Common myeloid progenitor, CD34-positive (primary cell): ENCODE measurements around the gene AGBL1.

Experiments
- CTCF ChIA-PET: fragments of 350-600 bp; sonication (Branson Sonifier 250); formaldehyde crosslinking; loops from one replicate; lab custom pipeline; 2021; ENCODE audit warnings: antibody characterized with exemption; lab: Charles Lee
- POLR2A ChIA-PET: fragments of 350-600 bp; sonication (Branson Sonifier 250); formaldehyde crosslinking; loops from one replicate; lab custom pipeline; 2021; ENCODE audit warnings: antibody characterized with exemption; lab: Charles Lee
- DNase-seq, 3 donors: peaks; one replicate each; pipeline versions ENCODE4 v3.0.0 to v3.0.0-alpha.2; 2013
- H3K27ac ChIP-seq, 2 experiments: 1 replicate in 1 of 2; 2 replicates in 1 of 2; pipeline ENCODE4 v1.7.0; 2013; ENCODE audit warnings: inconsistent platforms in 2 of 2, low read length in 2 of 2, mild to moderate bottlenecking in 2 of 2, low read depth in 1 of 2, moderate library complexity in 1 of 2; ENCODE audit not compliant: severe bottlenecking in 2 of 2, insufficient read depth in 1 of 2, poor library complexity in 1 of 2
- H3K27me3 ChIP-seq, 5 experiments: replicated peaks in 2 of 5; 1 replicate in 3 of 5; 2 replicates in 2 of 5; pipeline versions ENCODE4 v1.6.1 to v1.7.0; 2013; ENCODE audit warnings: low read length in 4 of 5, mild to moderate bottlenecking in 2 of 5, moderate library complexity in 2 of 5, inconsistent platforms in 1 of 5; ENCODE audit not compliant: insufficient read depth in 5 of 5, control insufficient read depth in 4 of 5
- H3K36me3 ChIP-seq, 4 experiments: 1 replicate in 2 of 4; 2 replicates in 2 of 4; pipeline versions ENCODE4 v1.6.1 to v1.7.0; 2013; ENCODE audit warnings: low read length in 3 of 4, control low read depth in 1 of 4, mild to moderate bottlenecking in 1 of 4; ENCODE audit not compliant: control insufficient read depth in 4 of 4, insufficient read depth in 4 of 4
- H3K4me1 ChIP-seq, 4 experiments: 1 replicate in 3 of 4; 2 replicates in 1 of 4; pipeline versions ENCODE4 v1.6.1 to v1.7.1; 2013; ENCODE audit warnings: low read length in 3 of 4, mild to moderate bottlenecking in 3 of 4, control low read depth in 1 of 4, inconsistent platforms in 1 of 4, moderate library complexity in 1 of 4; ENCODE audit not compliant: control insufficient read depth in 4 of 4, insufficient read depth in 4 of 4; ENCODE audit errors: control extremely low read depth in 1 of 4
- H3K4me3 ChIP-seq, 7 experiments: 1 replicate in 4 of 7; 2 replicates in 3 of 7; pipeline versions ENCODE4 v1.5.1 to v1.7.0; 2013; ENCODE audit warnings: mild to moderate bottlenecking in 7 of 7, low read length in 6 of 7, moderate library complexity in 6 of 7, inconsistent platforms in 2 of 7, low read depth in 2 of 7, control low read depth in 1 of 7; ENCODE audit not compliant: insufficient read depth in 4 of 7, control insufficient read depth in 1 of 7; ENCODE audit errors: extremely low read depth in 1 of 7
- H3K9me3 ChIP-seq, 5 experiments: 1 replicate in 4 of 5; 2 replicates in 1 of 5; pipeline versions ENCODE4 v1.6.1 to v1.7.1; 2013; ENCODE audit warnings: low read length in 4 of 5, mild to moderate bottlenecking in 2 of 5, inconsistent platforms in 1 of 5, low read depth in 1 of 5, moderate library complexity in 1 of 5; ENCODE audit not compliant: control insufficient read depth in 4 of 5, insufficient read depth in 2 of 5; ENCODE audit errors: control extremely low read depth in 1 of 5
- WGBS: methylation state at CpG from one replicate; pipeline ENCODE4 v1.1.5; 2013; ENCODE audit not compliant: insufficient coverage; 5-methylcytosine and 5-hydroxymethylcytosine counted together

The AGBL1 gene

GRCh38 chr15:86162641-86163040 lies 83.0 kb downstream of the AGBL1 start:
- POLR2A ChIA-PET, result no interaction called here
- H3K4me1 ChIP-seq, result no peaks in the 10 kb centered on the region
- H3K27ac ChIP-seq, result no peak overlapping the region
- WGBS, result 100% methylated on average over 1 of the region's 2 CpGs
- CTCF ChIA-PET, result no interaction called here
- H3K27me3 ChIP-seq, result no peaks in the 10 kb centered on the region
- H3K36me3 ChIP-seq, result no peaks in the 10 kb centered on the region
- H3K9me3 ChIP-seq, result no peaks in the 10 kb centered on the region
- no peak for DNase-seq
- H3K4me3 ChIP-seq, result no peak overlapping the region

GRCh38 chr15:86163816-86164215 lies 84.1 kb downstream of the AGBL1 start:
- Histone ChIP-seq H3K4me1 (no peaks in the 10 kb centered on the region), H3K9me3 (no peaks in the 10 kb centered on the region), H3K27ac (no peak overlapping the region), H3K27me3 (no peaks in the 10 kb centered on the region), H3K4me3 (no peak overlapping the region), H3K36me3 (no peaks in the 10 kb centered on the region)
- ChIA-PET POLR2A (no interaction called here), CTCF (no interaction called here)
- WGBS, result 75% methylated on average over 2 of the region's 2 CpGs
- DNase-seq, result no peak

DNA sequence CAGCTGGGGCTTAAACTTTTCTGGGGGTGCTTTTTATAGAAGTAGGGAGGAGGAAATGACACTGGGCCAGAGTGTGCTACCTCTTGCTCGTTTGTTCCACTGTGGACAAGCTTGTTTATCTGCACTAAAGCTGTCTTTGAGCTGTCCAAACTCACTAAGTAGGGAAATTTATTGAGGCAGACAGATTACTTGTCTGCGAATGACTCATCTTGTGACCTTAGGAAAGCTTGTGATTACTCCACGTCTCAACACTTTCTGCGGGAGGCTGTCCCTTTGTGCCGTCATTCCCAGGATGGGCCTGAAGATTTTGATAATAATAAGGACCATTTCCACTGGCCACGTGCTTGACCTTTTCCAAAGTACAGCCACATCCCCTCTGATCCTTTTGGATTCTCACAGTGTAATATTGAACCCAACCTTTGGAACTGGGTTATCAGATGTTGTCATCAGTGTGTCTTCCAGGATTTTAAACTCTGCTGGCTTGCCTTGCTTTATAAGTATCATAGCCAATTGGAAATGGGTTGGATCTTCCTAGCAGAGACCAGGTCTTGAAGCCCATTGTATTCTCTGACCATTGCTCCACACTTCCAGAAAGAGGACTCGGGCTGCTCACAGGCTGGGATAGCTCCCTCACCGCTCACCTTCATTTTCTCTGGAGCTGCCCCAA lies 84.7 kb downstream of the AGBL1 start:
- no peak overlapping the region for H3K27ac ChIP-seq
- no peak for DNase-seq
- ChIA-PET CTCF (no interaction called here), POLR2A (no interaction called here)
- no peaks in the 10 kb centered on the region for H3K9me3 ChIP-seq
- no peak overlapping the region for H3K4me3 ChIP-seq
- 85% methylated on average over 4 of the region's 8 CpGs for WGBS
- H3K36me3 ChIP-seq, result no peaks in the 10 kb centered on the region
- H3K27me3 ChIP-seq, result no peaks in the 10 kb centered on the region
- H3K4me1 ChIP-seq, result no peaks in the 10 kb centered on the region

DNA sequence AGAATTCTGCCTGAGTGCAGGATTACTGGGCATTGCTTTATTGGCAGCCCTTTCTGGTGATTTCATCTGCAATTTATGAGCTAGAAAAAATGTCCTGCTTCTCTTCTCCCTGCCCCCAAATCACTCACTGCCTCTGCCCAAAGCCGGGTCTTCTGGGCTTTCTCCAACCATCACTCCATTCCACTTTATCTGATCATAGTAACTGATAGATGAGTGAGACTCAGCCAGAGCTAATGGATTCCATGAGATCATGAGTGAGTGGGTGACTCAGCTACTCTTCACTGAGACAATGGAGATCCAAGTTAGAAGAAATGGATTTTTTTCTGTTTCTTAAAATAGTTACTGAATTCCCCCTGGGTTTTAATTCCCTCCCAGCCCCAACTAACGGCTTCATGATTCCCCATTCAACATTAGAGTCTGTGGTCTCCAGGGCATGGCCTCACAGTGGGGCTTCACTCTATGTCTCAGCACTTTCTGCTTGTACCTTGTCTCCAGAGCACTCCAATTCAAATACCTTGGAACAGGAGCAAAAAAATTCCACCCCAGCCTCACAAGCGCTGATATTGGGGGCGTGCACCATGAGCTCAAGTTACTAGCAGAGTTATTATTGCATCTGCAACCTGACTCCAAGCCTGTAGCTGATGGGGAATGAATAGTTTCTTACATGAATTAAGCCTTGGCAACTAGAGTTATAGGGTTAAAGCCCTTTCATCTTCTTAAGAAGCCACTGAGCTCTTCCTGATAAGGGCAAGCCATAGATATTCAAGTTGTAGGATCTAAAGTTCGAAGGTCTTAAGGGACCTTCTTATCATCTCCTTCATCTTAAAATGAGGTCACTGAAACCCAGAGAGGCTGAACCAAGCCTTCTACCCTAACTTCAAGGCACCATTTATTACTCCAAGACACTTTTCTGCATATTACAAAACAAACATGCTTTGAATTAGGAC lies 85.9 kb downstream of the AGBL1 start:
- DNase-seq, result no peak
- no peak overlapping the region for H3K27ac ChIP-seq
- H3K27me3 ChIP-seq, result no peaks in the 10 kb centered on the region
- H3K4me3 ChIP-seq, result no peak overlapping the region
- H3K4me1 ChIP-seq, result no peaks in the 10 kb centered on the region
- no peaks in the 10 kb centered on the region for H3K36me3 ChIP-seq
- H3K9me3 ChIP-seq, result no peaks in the 10 kb centered on the region
- 92% methylated on average over 4 of the region's 5 CpGs for WGBS
- ChIA-PET POLR2A (no interaction called here), CTCF (no interaction called here)

DNA sequence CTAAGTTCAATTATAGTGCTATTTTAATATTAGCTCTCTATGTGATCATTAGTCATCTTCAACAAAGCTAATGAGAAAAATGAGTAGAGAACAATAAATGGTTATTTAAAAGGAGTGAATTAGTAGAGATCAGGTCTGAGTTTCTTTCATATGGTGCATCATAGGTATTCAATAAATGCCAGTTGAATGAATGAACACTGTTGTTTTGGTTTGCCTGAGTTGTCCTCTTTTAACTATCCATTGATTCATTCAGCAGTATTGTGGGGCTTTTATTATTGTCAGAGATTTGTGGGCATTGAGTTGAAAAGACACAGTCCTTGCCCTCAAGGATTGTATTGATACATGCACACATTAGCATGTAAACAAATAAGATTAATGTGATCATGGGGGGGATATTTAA lies 88.2 kb downstream of the AGBL1 start:
- H3K36me3 ChIP-seq, result no peaks in the 10 kb centered on the region
- no peak overlapping the region for H3K4me3 ChIP-seq
- DNase-seq, result no peak
- H3K9me3 ChIP-seq, result no peaks in the 10 kb centered on the region
- H3K27ac ChIP-seq, result no peak overlapping the region
- no peaks in the 10 kb centered on the region for H3K27me3 ChIP-seq
- CTCF ChIA-PET, result no interaction called here
- POLR2A ChIA-PET, result no interaction called here
- no peaks in the 10 kb centered on the region for H3K4me1 ChIP-seq

DNA sequence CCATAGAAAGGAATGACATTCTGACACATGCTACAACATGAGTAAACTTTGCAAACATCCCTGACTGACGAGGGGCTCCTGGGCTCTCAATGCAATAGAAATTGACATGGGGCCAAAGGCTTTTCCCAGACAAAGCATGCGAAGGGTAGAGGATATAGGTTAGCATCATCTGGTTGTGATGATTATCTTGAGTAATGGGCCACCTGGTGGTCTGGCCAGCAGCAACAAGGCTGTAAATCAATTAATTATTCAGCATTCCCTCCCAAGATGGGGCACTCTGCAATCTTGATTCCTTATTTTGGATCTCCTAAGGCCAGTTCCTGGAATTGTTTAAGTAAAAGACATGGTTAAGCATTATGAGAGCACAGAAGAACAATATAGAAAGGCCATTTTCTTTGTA lies 99.2 kb downstream of the AGBL1 start:
- no peak overlapping the region for H3K4me3 ChIP-seq
- H3K9me3 ChIP-seq, result peaks cover 0 to 5% (median 0%) of the 10 kb centered on the region in 5 experiments
- ChIA-PET POLR2A (no interaction called here), CTCF (no interaction called here)
- H3K27me3 ChIP-seq, result no peaks in the 10 kb centered on the region
- no peak for DNase-seq
- no peaks in the 10 kb centered on the region for H3K36me3 ChIP-seq
- H3K27ac ChIP-seq, result no peak overlapping the region
- H3K4me1 ChIP-seq, result no peaks in the 10 kb centered on the region
- 54% methylated on average over 2 of the region's 2 CpGs for WGBS
